NCI-H526 treated with DMSO at 0.1 percent for 48 hours (cell line): ENCODE data around the gene CLECL1.
A peak's percentile ranks its signal among the peaks of the same experiment; 100 is the strongest.
"Not testable (repeated sequence)": the region's sequence is repeated elsewhere in the genome, so short reads cannot be mapped to it uniquely, and the experiment has no call there.

Experiments
- DNase-seq: peaks from one replicate; lab custom pipeline; 2025; lab: John Stamatoyannopoulos, UW

The CLECL1 gene

DNA sequence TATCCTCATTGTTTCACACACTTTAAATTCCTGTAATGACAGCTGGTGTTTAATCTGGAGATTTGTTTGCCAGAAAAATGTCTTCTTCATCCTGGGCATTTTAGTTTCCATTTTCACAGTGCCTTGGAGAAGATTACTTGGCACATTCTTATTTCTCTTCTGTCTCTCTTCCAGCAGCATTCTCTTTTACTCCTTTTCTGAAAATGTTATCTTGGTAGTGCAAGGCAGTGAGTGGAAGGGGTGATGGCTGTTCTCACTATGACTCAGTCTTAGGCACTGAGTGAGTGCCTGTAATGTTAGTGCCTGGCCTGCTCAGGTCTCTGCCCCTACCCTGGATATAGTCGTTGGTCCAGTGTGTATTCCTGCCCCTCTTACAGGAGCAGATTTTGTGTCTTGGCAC, 13.1 kb downstream of the CLECL1 start:
- no peak for DNase-seq

GRCh38 chr12:9718968-9719367, 13.9 kb downstream of the CLECL1 start:
- no peak for DNase-seq

GRCh38 chr12:9717070-9717925, 15.6 kb downstream of the CLECL1 start:
- DNase-seq = no peak

GRCh38 chr12:9713032-9713558, 19.8 kb downstream of the CLECL1 start:
- not testable (repeated sequence) for DNase-seq

DNA sequence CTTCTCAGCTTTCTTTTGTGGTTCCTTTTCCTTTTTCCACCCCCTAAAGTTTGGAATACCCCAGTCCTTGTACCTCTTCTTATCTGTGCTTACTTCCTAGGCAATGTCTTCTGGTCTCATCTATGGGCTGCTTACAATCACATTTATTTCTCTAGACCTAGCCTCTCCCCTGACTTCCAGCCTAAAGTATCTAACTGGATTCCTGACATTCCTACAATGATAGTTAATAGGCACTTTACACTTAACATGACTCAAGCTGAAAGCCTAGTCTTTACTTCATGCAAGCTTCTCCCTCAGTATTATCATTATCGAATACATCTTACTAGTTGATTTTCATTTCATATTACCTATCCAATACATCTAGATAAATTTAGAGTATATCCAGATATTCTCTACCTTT, 21.2 kb downstream of the CLECL1 start:
- DNase-seq = no peak

- DNase-seq = no peak
Observed at GRCh38 chr12:9710584-9711375, 22.1 kb downstream of the CLECL1 start.

GRCh38 chr12:9708853-9709252, 24.0 kb downstream of the CLECL1 start:
- DNase-seq = no peak

- peak; percentile 1 for DNase-seq
Observed at GRCh38 chr12:9707864-9708808, 24.8 kb downstream of the CLECL1 start.

GRCh38 chr12:9707356-9707755, 25.5 kb downstream of the CLECL1 start:
- DNase-seq = no peak

- no peak for DNase-seq
Observed at GRCh38 chr12:9706086-9706685, 26.7 kb downstream of the CLECL1 start.

DNA sequence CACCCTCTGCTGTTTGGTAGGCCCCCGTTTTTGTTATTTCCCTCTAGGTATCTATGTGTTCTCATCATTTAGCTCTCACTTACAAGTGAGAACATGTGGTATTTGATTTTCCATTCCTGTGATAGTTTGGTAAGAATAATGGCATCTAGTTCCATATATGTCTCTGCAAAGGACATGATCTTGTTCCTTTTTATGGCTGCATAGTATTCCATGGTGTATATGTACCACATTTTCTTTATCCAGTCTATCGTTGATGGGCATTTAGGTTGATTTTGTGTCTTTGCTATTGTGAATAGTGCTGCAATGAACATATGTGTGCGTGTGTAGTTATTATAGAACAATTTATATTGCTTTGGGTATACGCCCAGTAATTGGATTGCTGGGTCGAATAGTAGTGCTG, 28.3 kb downstream of the CLECL1 start:
- not testable (repeated sequence) for DNase-seq

DNA sequence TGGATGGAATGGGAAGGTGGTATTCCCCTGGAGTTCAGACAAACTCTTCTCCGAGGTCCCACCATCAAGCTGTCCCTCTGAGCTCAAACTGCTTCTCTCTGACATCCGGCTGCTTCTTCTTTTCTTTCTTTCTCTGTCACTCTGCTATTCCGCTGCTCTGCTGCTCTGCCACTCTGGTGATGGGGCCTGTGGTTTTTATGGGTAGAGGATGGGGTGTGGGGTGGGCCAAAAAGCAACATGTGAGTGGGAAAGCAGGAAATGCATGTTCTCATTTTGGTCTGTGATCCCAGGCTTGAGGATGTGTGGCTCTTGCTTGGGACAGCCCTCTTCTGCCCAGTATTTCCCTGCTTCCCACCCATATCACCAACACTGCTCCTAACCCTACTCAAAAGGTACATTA, 30.6 kb downstream of the CLECL1 start:
- no peak for DNase-seq

DNA sequence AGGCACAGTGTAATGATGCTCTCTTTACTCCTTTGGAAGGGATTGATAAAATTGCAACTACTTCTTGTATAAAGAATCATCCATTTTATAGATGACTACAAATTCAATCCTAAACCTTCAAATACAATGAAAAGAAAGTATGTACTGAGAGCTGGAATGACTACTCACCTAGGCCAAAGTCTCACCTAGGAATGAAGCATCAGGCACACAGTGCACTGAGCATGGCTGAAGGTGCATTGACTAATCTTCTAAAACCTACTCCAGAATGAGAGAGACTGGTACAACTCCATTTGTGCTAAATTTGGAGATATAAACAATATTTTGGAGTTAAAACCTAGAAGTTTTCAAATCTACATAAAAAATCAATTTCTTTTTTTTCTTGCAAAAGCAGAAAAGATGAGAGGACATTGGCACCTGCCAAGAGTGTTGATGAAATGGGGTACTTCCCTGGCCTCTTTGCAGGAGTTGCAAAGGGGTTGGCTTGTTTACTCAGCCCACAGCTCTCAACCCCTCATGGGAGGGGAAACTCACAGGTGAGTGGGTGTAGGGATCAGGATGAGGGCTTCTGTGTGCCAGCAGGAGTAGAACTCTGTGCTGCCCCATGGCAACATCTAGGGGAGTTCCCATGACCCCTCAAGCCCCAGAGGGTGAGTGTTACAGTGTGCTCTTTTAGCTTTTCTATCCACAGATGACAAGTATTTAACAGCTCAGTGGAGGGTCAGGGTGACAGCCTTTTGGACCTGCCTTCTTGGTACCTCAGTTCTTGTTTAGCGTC, 31.3 kb downstream of the CLECL1 start:
- DNase-seq = no peak

GRCh38 chr12:9700606-9700956, 32.3 kb downstream of the CLECL1 start:
- DNase-seq = no peak

DNA sequence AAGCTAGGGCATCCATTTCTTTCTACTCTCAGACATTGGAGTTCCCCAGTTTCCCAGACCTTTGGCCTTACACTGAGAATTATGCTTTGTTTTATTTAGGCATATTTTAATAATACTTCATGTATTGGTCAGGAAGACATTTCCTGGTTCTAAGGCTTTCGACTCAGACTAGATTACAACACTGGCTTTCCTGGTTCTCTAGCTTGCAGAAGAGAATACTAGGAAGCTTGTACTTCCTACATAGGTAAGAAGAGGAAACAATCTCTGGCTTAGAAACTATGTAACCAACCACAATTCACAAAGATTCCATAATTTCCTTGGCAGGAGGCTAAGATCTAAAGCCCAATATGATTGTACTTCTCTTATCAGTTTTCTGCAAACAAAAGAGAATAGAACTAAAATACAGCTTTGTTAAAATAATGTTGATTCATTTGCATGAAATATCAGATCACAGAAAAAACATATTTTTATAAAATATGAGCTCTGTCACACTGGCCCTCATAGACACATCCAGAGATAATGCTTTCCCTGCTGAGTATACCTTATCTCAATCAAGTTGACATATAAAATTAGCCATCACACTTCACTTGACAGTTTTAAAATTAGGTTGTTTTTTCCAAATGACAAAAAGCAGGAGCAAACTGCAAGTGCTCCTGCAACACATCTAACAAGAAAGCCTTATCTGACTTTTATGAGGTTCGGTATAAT, 32.8 kb downstream of the CLECL1 start:
- DNase-seq = no peak

- no peak for DNase-seq
Observed at GRCh38 chr12:9699269-9699897, 33.5 kb downstream of the CLECL1 start.

DNA sequence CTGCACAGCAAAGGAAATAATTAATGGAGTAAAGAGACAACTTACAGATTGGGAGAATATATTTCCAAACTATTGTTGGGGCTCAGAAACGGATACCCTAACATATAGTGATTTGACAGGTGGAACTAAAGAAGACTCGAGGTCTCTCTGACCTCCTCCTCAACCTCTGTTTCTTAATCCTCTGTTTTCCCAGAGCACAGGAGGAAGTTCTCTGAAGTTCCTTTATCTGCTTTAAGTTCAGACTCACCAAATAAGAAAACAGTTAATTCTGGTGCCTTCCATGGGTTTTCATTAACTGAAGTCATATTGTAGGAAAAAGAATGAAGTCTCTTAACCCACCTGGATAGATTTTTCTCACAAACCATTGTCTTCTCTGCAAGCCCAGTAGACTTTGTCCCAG, 34.2 kb downstream of the CLECL1 start:
- DNase-seq = no peak

DNA sequence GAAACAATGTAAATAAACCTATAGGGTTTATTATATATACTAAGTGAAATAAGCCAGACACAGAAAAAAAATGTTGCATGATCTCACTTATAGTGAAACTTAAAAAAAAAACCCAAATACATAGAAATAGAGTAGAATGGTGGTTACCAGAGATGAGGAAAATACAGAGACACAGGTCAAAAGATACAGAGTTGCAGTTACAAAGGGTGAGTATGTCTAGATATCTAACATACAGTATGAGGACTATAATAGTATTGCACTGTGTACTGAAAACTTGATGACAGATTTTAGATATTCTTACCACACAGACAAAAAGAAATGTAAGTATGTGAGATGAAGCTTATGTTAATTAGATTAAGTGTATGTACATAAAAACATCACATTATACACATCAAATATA, 35.3 kb downstream of the CLECL1 start:
- DNase-seq = no peak

DNA sequence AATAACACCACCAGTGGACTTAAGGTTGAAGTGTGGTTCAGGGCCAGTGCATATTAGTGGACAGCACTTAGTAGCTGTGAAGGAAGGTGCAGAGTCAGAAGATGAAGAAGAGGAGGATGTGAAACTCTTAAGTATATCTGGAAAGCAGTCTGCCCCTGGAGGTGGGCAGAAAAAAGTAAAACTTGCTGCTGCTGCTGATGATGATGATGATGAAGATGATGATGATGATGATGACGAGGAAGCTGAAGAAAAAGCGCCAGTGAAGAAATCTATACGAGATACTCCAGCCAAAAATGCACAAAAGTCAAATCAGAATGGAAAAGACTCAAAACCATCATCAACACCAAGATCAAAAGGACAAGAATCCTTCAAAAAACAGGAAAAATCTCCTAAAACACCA, 37.2 kb downstream of the CLECL1 start:
- not testable (repeated sequence) for DNase-seq

GRCh38 chr12:9695150-9695549, 37.7 kb downstream of the CLECL1 start:
- not testable (repeated sequence) for DNase-seq
